KG1 (cell line): ENCODE data around the gene CYP2S1.
"Not testable (repeated sequence)": the region's sequence is repeated elsewhere in the genome, so short reads cannot be mapped to it uniquely, and the experiment has no call there.

Experiments used
- DNase-seq: peaks from one replicate; lab custom pipeline; 2025; lab: John Stamatoyannopoulos, UW

CYP2S1 gene

DNA sequence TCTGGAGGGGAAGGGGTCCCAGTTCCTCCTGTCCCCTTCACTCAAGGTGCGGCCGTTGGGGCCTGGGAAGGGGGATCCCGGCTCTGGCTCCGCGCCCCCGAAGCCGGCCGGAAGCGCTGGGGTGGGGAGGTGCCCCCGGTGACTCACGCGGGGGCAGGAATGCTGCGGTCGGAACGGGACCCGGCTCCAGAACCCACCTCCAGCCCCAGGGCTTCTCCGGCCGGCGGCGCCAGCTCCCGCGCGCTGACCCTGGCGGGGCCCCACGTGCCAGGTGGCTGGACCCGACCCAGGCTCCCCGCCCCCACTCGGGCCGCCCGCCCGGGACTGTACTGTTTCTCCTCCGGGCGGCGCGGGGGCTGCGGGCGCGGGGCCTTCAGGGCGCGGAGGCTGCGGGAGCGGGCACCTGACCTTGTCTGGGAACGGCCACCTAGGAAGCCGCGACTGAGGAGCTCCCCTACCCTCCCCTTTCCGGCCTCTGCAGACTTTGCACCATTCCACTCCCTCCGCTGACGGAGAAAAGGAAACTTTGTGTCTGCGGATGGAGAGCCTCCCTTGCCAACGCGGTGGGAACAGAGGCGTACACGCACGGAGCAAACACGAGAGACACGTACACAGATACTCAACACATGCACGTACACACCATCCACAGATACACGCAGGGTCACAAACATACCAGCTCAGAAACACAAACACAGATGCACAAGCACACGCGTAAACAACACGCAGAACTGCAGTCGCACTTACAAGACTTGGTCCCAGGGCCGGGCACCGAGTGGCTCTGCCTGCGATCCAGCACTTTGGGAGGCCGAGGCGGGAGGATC, 33.2 kb downstream of the CYP2S1 start:
- no peak for DNase-seq

DNA sequence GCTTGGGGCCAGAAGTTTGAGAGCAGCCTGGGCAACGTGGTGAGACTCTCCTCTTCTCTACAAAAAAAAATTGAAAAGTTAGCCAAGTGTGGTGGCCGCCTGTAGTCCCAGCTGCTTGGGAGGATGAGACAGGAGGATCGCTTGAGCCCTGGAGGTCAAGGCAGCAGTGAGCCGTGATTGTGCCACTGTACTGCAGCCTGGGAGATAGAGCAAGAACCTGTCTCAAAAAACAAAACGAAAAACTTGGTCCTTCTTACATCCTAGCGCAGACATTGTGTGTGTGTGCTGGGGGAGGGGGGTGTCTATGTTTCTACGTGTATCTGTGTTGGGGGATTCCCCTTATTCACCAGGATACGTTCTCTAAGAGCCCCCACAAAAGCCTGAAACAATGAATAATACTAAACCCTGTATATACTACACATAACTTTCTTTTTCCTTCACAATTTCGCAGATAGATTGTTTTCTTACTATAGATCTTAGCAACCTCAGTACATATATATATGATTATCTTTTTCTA, 33.9 kb downstream of the CYP2S1 start:
- no peak for DNase-seq

DNA sequence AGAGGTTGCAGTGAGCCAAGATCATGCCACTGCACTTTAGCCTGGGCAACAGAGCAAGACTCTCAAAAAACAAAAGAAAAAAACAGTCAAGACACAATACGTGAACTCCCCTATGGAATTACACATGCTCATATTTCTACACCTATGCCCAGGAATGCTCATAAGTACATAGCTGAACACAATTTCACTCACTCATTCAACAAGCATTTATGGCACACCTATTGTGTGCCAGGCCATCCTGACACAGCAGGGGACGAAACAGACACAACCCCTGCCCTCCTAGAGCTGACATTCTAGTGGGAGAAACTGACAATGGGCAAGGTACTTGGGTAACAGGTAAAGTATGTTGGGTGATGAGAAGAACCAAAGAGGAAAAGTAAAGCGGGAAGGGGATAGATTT, 35.5 kb downstream of the CYP2S1 start:
- DNase-seq, result no peak

DNA sequence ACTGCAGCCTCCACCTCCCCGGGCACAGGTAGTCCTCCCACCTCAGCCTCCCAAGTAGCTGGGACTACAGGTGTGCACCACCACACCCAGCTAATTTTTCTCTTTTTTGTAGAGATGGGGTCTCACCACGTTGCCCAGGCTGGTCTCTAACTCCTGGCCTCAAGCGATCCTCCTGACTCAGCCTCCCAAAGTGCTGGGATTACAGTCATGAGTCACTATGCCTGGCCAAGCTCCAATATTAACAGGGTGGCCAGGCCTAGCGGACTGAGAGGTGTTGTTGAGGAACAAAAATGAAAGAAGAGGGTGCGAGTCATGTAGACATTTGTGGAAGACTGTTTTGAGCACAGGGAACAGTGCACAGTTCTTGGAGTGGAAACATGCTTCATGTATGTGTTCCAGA, 36.3 kb downstream of the CYP2S1 start:
- DNase-seq, result not testable (repeated sequence)

DNA sequence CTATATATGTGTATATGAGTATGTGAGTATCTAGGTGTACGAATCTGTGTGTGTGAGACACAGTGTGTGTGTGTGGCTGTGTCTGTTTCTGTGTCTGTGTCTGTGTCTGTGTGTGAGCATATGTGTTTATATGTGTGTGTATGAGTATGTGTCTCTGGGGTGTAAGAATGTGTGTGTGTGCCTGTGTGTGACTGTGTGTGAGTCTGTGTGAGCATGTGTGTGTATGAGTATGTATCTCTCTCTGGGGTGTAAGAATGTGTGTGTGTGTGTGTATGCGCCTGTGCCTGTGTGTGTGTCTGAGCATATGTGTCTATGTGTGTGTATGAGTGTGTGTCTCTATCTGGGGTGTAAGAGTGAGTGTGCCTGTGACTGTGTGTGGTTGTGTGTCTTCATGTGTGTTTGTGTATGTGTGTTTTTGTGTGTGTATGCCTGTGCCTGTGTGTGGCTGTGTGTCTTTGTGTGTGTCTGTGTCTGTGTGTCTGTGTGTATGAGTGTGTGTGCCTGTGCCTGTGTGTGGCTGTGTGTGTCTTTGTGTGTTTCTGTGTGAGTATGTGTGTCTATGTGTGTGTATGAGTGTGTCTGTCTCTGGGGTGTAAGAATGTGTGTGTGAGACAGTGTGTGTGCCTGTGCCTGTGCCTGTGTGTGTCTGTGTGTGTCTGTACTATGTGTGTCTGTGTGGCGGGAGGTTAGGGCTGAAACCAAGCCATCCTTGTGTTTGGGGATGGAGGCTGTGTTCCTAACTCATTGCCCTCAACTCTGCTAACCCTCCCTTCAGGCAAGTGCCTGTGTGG, 37.2 kb downstream of the CYP2S1 start:
- no peak for DNase-seq

DNA sequence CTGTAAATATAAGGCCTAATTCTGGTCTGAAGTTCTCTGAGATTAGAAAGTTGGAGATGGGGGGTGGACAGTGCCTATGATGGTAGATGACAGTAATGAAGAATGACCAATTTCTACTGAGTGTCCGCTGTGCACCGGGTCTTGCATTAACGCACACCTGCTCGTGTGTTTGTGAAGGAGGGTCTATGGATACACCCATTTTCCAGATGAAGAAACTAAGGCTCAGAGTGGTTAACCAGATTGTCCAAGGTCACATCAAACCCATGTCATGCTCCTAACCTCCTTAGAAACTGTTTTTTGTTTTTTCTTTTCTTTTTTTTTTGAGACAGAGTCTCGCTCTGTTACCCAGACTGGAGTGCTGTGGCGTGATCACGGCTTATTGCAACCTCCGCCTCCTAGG, 39.7 kb downstream of the CYP2S1 start:
- no peak for DNase-seq

DNA sequence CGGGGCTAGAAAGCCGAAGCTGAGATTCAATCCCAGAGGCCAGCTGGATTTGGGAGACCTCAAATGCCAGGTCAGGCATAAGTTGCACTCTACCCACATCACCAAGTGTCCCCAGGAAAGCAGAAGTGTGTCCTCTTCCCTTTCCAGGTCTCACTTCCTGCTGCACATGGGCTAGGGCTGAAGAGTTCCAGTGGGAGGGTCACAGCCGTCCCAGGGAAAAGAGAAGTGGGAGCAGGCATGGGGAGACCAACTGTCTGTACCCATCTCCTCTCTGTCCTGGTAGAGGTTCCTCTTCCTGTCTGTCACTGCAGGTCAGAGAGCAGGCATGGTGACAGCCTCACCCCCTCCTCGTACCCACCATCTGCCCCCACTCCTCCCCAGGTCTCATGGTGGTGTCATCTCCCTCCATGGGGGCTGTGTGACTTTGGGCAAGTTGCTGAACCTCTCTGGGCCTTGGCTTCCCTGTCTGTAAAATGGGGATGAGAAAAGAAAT, 40.8 kb downstream of the CYP2S1 start:
- no peak for DNase-seq

DNA sequence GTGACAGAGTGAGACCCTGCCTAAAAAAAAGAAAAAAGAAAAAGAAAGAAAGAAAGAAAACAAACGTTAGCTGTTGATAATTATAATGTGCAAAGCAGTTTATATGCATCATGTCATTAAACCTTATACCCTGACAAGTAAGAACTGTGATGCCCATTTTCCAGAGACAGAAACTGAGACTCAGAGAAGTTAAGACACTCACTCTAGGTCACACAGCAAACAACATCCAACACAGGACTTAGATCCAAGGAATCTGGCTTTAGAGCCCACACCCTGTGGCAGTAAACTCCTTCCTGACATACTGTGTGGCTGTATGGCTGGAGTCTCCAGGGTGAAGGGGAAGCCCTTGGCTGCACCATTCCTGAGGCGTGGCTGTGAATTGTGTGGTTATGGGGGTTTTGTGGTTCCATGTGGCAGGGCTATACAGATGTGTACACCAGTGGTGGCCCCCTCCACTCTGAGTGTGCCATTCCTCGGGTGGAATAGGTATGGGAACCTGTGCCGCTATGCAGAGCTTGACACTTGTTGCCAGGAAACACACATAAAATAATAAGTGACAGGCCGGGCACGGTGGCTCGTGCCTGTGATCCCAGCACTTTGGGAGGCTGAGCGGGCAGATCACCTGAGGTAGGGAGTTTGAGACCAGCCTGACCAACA, 41.6 kb downstream of the CYP2S1 start:
- DNase-seq, result no peak

DNA sequence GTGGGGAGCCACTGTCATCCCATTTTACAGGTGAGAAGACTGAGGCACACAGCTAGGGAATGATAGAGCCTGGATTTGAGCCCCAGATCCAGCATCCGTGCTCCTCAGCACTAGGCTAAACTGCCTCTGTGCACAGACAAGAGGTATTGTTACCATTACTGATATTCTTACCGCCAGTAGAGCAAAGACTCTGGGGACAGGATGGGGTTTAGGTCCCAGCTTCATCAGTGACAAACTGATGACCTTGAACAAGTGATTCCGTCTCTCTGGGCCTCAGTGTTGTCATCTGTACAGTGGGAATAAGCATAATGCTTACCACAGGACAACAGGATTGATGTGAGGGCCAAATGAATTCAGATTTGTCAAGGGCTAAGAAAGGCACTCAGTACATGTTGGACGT, 42.5 kb downstream of the CYP2S1 start:
- no peak for DNase-seq

DNA sequence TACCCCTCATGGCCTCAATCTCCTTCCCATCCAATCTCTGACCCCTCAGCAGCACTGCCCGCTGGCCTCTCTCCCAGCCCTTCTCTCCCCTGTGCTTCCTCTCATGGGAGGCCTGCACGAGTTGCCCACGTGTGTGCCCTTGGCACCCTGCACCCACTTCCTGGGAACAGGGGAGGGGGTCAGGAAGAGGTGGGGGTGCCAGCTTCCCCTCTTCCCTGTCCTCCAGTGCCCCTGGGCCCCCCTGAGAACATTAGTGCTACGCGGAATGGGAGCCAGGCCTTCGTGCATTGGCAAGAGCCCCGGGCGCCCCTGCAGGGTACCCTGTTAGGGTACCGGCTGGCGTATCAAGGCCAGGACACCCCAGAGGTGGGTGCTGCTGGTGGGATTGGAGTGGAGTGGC, 45.2 kb downstream of the CYP2S1 start:
- no peak for DNase-seq

DNA sequence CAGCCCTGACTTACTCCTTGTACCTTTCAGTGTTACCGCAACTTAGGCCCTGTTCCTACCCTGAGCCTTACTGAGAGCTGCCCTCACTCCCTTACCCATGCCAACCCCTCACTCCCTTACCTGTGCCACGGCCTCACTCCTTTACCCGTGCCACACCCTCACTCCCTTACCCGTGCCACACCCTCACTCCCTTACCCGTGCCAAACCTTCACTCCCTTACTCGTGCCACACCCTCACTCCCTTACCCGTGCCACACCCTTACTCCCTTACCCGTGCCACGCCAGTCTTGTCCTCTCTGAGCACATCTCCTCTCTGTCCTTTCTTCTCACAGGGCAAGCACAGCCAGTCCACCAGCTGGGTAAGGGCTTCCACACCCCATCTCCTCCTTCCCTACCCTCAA, 46.3 kb downstream of the CYP2S1 start:
- no peak for DNase-seq

DNA sequence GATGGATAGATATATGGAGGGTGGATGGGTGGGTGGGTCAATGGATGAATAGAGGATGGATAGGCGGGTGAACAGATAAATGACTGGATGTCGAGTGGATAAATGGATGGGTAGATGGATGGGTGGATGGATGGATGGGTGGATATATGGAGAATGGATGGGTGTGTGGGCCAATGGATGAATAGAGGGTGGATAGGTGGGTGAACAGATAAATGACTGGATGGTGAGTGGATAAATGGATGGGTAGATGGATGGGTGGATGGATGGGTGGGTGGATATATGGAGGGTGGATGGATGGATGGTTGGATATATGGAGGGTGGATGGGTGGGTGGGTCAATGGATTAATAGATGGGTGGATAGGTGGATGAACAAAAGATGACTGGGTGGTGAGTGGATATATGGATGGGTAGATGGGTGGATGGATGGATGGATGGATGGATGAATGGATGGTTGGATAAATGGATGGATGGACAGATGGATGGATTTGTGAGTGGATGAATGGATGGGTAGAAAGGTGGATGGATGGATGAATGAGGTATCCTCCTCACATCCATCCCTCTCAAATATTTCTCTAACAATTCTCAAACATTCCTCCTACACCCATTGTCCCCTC, 47.0 kb downstream of the CYP2S1 start:
- DNase-seq, result no peak

DNA sequence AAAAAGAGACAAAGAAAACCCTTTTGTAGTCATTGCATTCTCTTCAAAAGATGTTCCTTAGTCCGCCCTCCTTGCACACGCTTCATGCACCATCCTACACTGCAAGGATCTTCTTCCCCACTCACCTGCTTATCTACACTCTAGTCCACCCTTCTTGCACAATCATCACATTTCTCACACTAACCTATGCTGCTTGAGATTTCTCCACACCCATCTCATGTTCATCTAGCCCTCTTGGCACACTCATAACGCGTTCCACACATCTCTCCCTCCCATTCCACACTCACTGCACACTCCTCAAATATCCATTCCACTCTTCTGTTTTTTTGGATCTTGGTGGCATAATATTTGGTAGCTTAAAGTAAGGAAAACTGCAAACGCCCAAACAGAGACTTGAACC, 48.8 kb downstream of the CYP2S1 start:
- no peak for DNase-seq

DNA sequence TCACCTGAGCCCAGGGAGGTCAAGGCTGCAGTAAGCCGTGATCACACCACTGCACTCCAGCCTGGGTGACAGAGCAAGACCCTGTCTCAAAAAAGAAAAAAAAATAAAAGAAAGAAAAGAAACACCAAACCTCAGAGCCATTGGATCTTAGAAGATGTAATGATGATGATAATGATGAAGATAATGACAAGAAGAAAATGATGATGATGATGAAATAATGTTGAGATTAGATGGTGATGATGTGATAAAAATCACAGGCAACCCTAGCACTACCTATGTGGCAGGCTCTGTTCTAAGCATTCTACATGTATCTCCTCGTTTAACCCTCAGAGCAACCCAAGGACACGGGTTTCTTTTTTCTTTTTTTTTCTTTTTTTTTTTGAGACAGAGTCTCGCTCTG, 51.1 kb downstream of the CYP2S1 start:
- DNase-seq, result no peak

DNA sequence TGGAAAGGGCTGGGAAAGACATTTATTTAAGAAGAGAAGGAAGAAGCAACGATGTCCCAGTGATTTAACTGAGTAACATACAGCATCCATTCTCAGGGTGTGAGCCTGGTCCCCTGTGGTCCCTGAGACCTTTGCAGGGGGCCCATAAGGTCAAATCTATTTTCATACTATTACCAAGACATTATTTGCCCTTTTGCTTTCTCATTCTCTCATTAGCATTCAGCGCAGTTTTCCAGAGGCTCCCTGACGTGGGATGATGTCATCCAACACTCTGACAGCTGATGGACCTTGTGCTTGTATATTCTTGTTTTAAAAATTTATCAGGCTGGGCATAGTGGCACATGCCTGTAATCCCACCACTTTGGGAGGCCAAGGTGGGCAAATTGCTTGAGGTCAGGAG, 52.8 kb downstream of the CYP2S1 start:
- DNase-seq, result no peak

DNA sequence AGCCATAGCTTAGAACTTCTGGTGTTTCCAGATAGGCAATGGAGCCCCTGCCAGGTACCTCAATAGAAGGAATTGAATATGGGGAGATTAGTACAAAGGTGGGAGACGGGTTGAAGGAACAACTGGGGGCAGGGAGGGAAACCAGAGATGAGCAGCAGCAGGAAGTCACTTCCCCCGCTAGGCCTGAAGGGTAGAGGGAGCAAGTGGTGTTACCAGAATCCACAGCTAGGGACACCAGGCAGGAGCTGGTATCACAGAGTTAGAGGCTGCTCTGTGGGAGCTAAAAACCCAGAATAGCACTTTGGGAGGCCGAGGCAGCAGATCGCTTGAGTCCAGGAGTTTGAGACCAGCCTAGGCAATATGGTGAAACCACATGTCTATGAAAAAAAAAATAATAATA, 55.9 kb downstream of the CYP2S1 start:
- DNase-seq, result no peak

DNA sequence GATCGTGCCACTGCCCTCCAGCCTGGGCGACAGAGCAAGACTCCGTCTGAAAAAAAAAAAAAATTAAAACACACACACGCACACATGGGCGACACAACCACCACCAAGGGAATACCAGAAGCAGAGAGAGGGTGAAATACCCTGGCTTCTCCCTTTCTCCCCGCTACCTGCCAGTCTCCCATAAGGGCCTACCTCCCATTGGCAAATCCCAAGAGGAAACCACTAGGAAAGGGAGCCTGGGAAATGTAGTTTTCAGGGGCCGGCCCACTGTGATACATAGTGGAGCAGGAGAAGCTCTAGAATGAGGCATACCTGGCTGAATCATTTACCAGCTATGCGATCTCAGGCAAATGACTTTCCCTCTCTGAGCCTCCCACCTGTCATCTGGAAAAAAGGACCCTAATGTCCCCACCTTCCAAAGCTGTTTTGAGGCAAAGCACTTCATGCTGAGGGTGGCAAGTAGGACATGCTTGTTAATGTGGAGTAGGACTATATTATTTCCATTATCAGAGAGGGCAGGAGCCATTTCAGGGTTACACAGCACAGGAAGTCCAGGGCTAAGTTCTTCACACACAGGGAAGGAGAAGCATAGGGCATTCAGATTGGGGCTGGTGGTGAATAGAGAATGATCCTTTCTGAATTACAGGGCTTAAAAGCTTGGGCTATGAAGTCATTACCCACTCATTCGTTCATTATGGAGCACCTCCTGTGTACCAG, 56.8 kb downstream of the CYP2S1 start:
- no peak for DNase-seq

DNA sequence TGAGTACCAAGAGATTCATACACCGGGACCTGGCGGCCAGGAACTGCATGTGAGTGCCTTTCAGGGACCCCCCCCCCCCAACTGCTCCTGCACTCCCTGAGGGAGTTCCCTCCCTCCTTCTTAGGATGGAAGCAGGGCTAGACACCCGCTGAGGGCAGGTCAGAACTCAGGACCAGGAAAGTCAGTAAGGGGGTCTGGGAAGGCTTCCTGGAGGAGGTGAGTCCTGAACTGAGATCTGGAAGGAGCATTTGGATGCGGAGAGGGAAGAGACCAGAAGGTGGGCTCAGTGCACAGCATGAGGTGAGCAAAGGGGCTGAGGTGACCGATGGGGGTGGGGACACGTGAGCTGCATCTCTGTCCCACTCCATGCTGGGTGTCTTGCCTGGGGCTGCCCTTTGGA, 60.6 kb downstream of the CYP2S1 start:
- no peak for DNase-seq

DNA sequence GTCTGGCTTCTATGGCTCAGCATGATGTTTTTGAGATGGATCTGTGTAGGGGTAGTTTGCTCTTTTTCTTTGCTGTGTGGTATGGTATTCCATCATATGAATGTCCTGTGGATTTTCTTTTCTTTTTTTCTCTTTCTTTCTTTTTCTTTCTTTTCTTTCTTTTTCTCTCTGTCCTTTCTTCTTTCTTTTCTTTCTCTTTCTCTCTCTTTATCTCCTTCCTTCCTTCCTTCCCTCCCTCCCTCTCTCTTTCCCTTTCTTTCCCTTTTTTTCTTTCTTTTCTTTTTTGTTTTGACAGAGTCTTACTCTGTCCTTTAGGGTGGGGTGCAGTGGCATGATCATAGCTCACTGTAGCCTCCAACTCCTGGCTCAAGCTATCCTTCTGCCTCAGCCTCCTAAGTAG, 62.2 kb downstream of the CYP2S1 start:
- no peak for DNase-seq
